Endothelial cell of umbilical vein (primary cell): Measurements from ENCODE around the gene UROC1. TPM values are rescaled to one million over a fixed set of nuclear protein-coding genes. Genes with fewer than 3 reads are reported as not detected.

Experiments
- BruUV-seq: library from RNA; stranded (reverse); fragments of 400-500 nt; replicated peaks from 2 replicates; lab custom pipeline; 2021; lab: Mats Ljungman, UMichigan
- CTCF ChIA-PET: fragments of 300-600, 350-600 bp; sonication (Branson Sonifier 250); formaldehyde crosslinking; loops from one replicate; lab custom pipeline; 2021; ENCODE audit warnings: antibody characterized with exemption, inconsistent platforms; lab: Charles Lee
- POLR2A ChIA-PET: fragments of 300-600, 350-600 bp; sonication (Branson Sonifier 250); formaldehyde crosslinking; loops from one replicate; lab custom pipeline; 2021; ENCODE audit warnings: antibody characterized with exemption, inconsistent platforms; lab: Charles Lee
- DNase-seq: peaks from one replicate; pipeline ENCODE4 v3.0.0-alpha.2; 2011; ENCODE audit warnings: low read depth, low spot score
- FAIRE-seq: peaks from 2 replicates; lab custom pipeline; 2011; peaks lifted over from hg19 to GRCh38; lab: Jason Lieb, UNC
- H2AFZ ChIP-seq: 2 replicates; pipeline ENCODE4 v1.6.0; 2012; ENCODE audit warnings: low read depth, low read length, control low read depth, inconsistent platforms
- H3K27ac ChIP-seq: 2 replicates; pipeline ENCODE4 v1.5.1; 2011; ENCODE audit warnings: low read depth, mild to moderate bottlenecking, control low read depth, low read length, moderate library complexity; ENCODE audit not compliant: insufficient read depth
- H3K27me3 ChIP-seq, 2 experiments: 2 replicates each; pipeline versions ENCODE4 v1.6.0 to v1.6.1; 2011; ENCODE audit warnings: low read length in 2 of 2, mixed read lengths in 1 of 2; ENCODE audit not compliant: control insufficient read depth in 2 of 2, insufficient read depth in 2 of 2
- H3K36me3 ChIP-seq, 2 experiments: 2 replicates in 1 of 2; 3 replicates in 1 of 2; pipeline ENCODE4 v1.5.1; 2011; ENCODE audit warnings: low read length in 2 of 2, mild to moderate bottlenecking in 1 of 2, moderate library complexity in 1 of 2; ENCODE audit not compliant: control insufficient read depth in 2 of 2, insufficient read depth in 2 of 2; ENCODE audit errors: extremely low read depth in 1 of 2
- H3K4me1 ChIP-seq: 3 replicates; pipeline ENCODE4 v1.5.1; 2011; ENCODE audit warnings: mild to moderate bottlenecking, low read length; ENCODE audit not compliant: control insufficient read depth, insufficient read depth; ENCODE audit errors: extremely low read depth
- H3K4me2 ChIP-seq: 2 replicates; pipeline ENCODE4 v1.6.1; 2011; ENCODE audit warnings: low read length, control low read depth, mixed read lengths; ENCODE audit not compliant: insufficient read depth
- H3K4me3 ChIP-seq, 3 experiments: fragments of 200-600 bp in 1 of 3; sonication (generic), shearing (Covaris generic) in 1 of 3; replicated peaks in 1 of 3; 2 replicates each; pipeline ENCODE4 v1.5.1; 2011 to 2016; ENCODE audit warnings: control low read depth in 3 of 3, low read length in 3 of 3, mild to moderate bottlenecking in 2 of 3, inconsistent platforms in 1 of 3, low read depth in 1 of 3, moderate library complexity in 1 of 3; ENCODE audit not compliant: insufficient read depth in 1 of 3
- H3K79me2 ChIP-seq: 2 replicates; pipeline ENCODE4 v1.6.0; 2012; ENCODE audit warnings: low read length, inconsistent platforms; ENCODE audit not compliant: control insufficient read depth, insufficient read depth
- H3K9ac ChIP-seq: replicated peaks from 2 replicates; pipeline ENCODE3; 2011; ENCODE audit warnings: low read length, control low read depth; ENCODE audit not compliant: insufficient read depth; ENCODE audit errors: extremely low read depth
- H3K9me1 ChIP-seq: replicated peaks from 3 replicates; pipeline ENCODE4 v1.6.0; 2011; ENCODE audit warnings: mild to moderate bottlenecking, low read length; ENCODE audit not compliant: control insufficient read depth, insufficient read depth; ENCODE audit errors: extremely low read depth
- H3K9me3 ChIP-seq: replicated peaks from 2 replicates; pipeline ENCODE4 v1.5.1; 2012; ENCODE audit warnings: low read length, inconsistent platforms; ENCODE audit not compliant: control insufficient read depth, insufficient read depth
- H4K20me1 ChIP-seq: replicated peaks from 2 replicates; pipeline ENCODE3; 2011; ENCODE audit warnings: mild to moderate bottlenecking, low read length; ENCODE audit not compliant: control insufficient read depth, insufficient read depth; ENCODE audit errors: extremely low read depth
- CTCF ChIP-seq, 2 donors: IDR thresholded peaks; 1 replicate in 1 of 2; 2 replicates in 1 of 2; pipeline ENCODE4 v1.5.1; 2011; ENCODE audit warnings: low read length in 2 of 2, mild to moderate bottlenecking in 2 of 2, moderate library complexity in 2 of 2, control low read depth in 1 of 2, inconsistent platforms in 1 of 2, low read depth in 1 of 2; ENCODE audit not compliant: insufficient read depth in 1 of 2; ENCODE audit errors: extremely low read depth in 1 of 2
- EZH2 ChIP-seq: IDR thresholded peaks from 2 replicates; pipeline ENCODE4 v1.6.1; 2012; ENCODE audit warnings: borderline replicate concordance, low read depth, mild to moderate bottlenecking, moderate library complexity, low read length, inconsistent platforms; ENCODE audit not compliant: severe bottlenecking
- FOS ChIP-seq: IDR thresholded peaks from 2 replicates; pipeline ENCODE4 v1.6.1; 2011; ENCODE audit warnings: mild to moderate bottlenecking, low read length, moderate library complexity, borderline replicate concordance; ENCODE audit not compliant: insufficient read depth
- GATA2 ChIP-seq: IDR thresholded peaks from 2 replicates; pipeline ENCODE4 v1.7.0; 2011; ENCODE audit warnings: low read depth, mild to moderate bottlenecking, moderate library complexity, mixed read lengths, low read length; ENCODE audit not compliant: insufficient read length, insufficient read depth
- JUN ChIP-seq: IDR thresholded peaks from 2 replicates; pipeline ENCODE4 v1.6.1; 2011; ENCODE audit warnings: borderline replicate concordance, low read depth; ENCODE audit not compliant: insufficient read length, insufficient read depth
- MAX ChIP-seq: IDR thresholded peaks from 2 replicates; pipeline ENCODE4 v1.6.1; 2011; ENCODE audit not compliant: insufficient read depth, insufficient read length
- MYC ChIP-seq: IDR thresholded peaks from one replicate; pipeline ENCODE4 v1.6.1; 2011; ENCODE audit warnings: mild to moderate bottlenecking, low read depth, low read length
- POLR2A ChIP-seq: IDR thresholded peaks from 2 replicates; pipeline ENCODE4 v1.6.1; 2012; ENCODE audit warnings: low read depth, mild to moderate bottlenecking, control low read depth, low read length
- POLR2AphosphoS5 ChIP-seq: IDR thresholded peaks from 2 replicates; pipeline ENCODE4 v1.6.1; 2012; ENCODE audit warnings: low read depth, mild to moderate bottlenecking, control low read depth, low read length, moderate library complexity; ENCODE audit not compliant: insufficient read depth
- dilution Hi-C: fragments of 300-500 bp; cut with MboI; formaldehyde crosslinking; loops from one replicate; pipeline ENCODE4 v1.15.0; 2019; ENCODE audit warnings: low sequenced_read_pairs; ENCODE audit not compliant: extremely low pct_ligation_motif_present
- intact Hi-C: fragments of 100-400 bp; cut with micrococcal nuclease; formaldehyde crosslinking; loops from one replicate; pipeline ENCODE4 v1.10.0; 2022
- polyA plus RNA-seq, 4 experiments: library from polyadenylated mRNA; depleted of rRNA in 3 of 4; stranded (reverse) in 3 of 4; unstranded in 1 of 4; fragments of >200 nt; gene quantifications; 2 replicates each; pipeline versions ENCODE4 v1.2.1 to v1.2.3, GENCODE V29; 2011 to 2012; ENCODE audit warnings: missing spikeins in 1 of 4
- total RNA-seq: library from RNA; stranded (reverse); gene quantifications from 2 replicates; pipeline ENCODE4 v1.2.3, GENCODE V29; 2021

UROC1 gene
- total and polyA plus RNA-seq, 2 donors (not counting 3 experiments of a cell fraction or from before 2014, with no cell fraction given), result not detected

GRCh38 chr3:126450219-126450618 is 67.4 kb downstream of the UROC1 start:
- no peaks in the 10 kb centered on the region for H3K9me3 ChIP-seq
- H3K79me2 ChIP-seq, result no peaks in the 10 kb centered on the region
- intact Hi-C loops (no loop called here), dilution Hi-C loops (no loop called here)
- CTCF ChIA-PET, result no interaction called here
- no peak overlapping the region for H3K9ac ChIP-seq
- peaks cover 2 to 19% of the 10 kb centered on the region in 2 experiments for H3K36me3 ChIP-seq
- BruUV-seq, result no TSS peak
- no peak overlapping the region for H3K27ac ChIP-seq
- H3K4me3 ChIP-seq, result no peak overlapping the region
- no peak overlapping the region for H2AFZ ChIP-seq
- H4K20me1 ChIP-seq, result no peaks in the 10 kb centered on the region
- no peaks in the 10 kb centered on the region for H3K9me1 ChIP-seq
- H3K4me2 ChIP-seq, result no peak overlapping the region
- no peaks in the 10 kb centered on the region for H3K27me3 ChIP-seq
- DNase-seq (no peak), FAIRE-seq (no peak)
- TF ChIP-seq FOS (no peak), POLR2A (no peak), MAX (no peak), CTCF (IDR thresholded peaks at IDR 0.05; ENCODE audit: extremely low read depth in 1 of 2, insufficient read depth in 1 of 2, low read depth in 1 of 2, low read length in 2 of 2) (no peak), JUN (no peak), EZH2 (no peak), MYC (no peak), GATA2 (no peak), POLR2AphosphoS5 (no peak)
- POLR2A ChIA-PET, result no interaction called here
- H3K4me1 ChIP-seq, result no peaks in the 10 kb centered on the region
